Stimulated activated naive CD4-positive, alpha-beta T cell (primary cell): ENCODE results near the gene SPG11.
"Not testable (repeated sequence)": the region's sequence is repeated elsewhere in the genome, so short reads cannot be mapped to it uniquely, and the experiment has no call there.

Experiments
- DNase-seq, 6 experiments: peaks; one replicate each; lab custom pipeline; 2025; lab: John Stamatoyannopoulos, UW

SPG11 gene

DNA sequence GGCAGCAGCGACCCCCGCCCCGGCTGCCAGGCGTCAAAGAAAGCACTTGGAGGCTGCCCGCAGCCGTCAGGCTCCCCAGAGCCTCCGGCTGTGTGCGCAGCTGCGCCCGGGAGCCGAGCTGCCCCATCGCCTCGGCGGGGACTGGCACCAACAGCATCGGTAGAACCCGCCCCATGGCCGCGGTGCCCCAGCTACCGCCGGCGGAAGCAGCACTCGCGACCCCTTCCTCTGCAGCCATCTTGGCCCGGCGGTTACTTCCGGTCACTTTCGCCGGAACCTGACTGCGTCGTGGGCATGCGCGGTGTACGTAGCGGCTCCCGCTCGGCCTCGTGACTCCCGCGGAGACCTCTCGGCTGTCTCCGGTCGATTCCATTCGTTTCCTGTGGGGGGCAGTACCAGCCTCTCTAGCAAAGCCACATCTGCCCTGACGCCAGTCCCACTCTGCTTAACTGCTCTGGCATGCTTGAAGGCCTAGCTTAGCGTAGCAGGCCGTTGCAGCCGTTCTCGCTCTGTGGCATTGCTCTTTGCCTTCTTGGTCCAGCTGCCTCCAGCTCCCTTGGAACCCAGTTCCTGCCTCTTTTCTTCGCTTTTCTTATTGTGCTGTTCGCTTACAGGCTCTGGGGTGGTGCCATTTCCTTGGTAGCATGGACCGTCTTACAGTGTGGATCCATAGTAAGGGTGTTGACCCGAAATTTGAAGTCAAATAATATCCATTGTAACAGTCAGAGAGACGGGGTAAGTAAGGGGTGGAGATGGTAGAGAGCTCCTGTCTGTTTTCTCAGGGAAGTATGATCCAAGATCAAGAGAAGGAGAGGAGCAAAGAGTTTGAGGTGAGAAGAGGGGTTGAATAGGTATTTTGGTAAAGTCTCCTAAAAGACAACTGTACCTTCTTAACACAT, at the start of gene SPG11:
Gene SPG11, minus strand, starts transcription at position 253 of the 899 bp plus-strand sequence. Its CDS starts 15 bp downstream, at position 238.
- DNase-seq, result peak; percentile 84 to 94 (median 92)

DNA sequence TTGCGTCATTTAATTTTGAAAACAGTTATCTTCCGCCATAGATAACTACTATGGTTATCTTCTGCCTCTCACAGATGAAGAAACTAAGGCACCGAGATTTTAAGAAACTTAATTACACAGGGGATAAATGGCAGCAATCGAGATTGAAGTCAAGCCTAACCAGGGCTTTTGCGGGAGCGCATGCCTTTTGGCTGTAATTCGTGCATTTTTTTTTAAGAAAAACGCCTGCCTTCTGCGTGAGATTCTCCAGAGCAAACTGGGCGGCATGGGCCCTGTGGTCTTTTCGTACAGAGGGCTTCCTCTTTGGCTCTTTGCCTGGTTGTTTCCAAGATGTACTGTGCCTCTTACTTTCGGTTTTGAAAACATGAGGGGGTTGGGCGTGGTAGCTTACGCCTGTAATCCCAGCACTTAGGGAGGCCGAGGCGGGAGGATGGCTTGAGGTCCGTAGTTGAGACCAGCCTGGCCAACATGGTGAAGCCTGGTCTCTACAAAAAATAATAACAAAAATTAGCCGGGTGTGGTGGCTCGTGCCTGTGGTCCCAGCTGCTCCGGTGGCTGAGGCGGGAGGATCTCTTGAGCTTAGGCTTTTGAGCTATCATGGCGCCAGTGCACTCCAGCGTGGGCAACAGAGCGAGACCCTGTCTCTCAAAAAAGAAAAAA, 49.0 kb upstream of the SPG11 start:
- DNase-seq, result peak; percentile 57 to 82 (median 72)

DNA sequence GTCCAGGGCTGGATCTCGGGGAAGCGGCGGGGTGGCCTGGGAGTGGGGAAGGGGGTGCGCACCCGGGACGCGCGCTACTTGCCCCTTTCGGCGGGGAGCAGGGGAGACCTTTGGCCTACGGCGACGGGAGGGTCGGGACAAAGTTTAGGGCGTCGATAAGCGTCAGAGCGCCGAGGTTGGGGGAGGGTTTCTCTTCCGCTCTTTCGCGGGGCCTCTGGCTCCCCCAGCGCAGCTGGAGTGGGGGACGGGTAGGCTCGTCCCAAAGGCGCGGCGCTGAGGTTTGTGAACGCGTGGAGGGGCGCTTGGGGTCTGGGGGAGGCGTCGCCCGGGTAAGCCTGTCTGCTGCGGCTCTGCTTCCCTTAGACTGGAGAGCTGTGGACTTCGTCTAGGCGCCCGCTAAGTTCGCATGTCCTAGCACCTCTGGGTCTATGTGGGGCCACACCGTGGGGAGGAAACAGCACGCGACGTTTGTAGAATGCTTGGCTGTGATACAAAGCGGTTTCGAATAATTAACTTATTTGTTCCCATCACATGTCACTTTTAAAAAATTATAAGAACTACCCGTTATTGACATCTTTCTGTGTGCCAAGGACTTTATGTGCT, 48.4 kb upstream of the SPG11 start:
- peak; percentile 58 to 89 (median 72) for DNase-seq

DNA sequence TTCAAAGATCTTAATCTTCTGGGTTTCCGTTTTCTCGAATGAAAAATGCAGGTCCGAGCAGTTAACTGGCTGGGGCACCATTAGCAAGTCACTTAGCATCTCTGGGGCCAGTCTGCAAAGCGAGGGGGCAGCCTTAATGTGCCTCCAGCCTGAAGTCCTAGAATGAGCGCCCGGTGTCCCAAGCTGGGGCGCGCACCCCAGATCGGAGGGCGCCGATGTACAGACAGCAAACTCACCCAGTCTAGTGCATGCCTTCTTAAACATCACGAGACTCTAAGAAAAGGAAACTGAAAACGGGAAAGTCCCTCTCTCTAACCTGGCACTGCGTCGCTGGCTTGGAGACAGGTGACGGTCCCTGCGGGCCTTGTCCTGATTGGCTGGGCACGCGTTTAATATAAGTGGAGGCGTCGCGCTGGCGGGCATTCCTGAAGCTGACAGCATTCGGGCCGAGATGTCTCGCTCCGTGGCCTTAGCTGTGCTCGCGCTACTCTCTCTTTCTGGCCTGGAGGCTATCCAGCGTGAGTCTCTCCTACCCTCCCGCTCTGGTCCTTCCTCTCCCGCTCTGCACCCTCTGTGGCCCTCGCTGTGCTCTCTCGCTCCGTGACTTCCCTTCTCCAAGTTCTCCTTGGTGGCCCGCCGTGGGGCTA, 47.8 kb upstream of the SPG11 start, which contains the start of the genes B2M and PATL2:
Gene B2M, plus strand, starts transcription at position 422 of the 647 bp plus-strand sequence. Its CDS starts 30 bp downstream, at position 452.
Gene PATL2, minus strand, starts transcription at position 228 of the 647 bp plus-strand sequence. CDS start 34,833 bp downstream, outside the sequence.
- peak; percentile 94 to 97 (median 97) for DNase-seq

DNA sequence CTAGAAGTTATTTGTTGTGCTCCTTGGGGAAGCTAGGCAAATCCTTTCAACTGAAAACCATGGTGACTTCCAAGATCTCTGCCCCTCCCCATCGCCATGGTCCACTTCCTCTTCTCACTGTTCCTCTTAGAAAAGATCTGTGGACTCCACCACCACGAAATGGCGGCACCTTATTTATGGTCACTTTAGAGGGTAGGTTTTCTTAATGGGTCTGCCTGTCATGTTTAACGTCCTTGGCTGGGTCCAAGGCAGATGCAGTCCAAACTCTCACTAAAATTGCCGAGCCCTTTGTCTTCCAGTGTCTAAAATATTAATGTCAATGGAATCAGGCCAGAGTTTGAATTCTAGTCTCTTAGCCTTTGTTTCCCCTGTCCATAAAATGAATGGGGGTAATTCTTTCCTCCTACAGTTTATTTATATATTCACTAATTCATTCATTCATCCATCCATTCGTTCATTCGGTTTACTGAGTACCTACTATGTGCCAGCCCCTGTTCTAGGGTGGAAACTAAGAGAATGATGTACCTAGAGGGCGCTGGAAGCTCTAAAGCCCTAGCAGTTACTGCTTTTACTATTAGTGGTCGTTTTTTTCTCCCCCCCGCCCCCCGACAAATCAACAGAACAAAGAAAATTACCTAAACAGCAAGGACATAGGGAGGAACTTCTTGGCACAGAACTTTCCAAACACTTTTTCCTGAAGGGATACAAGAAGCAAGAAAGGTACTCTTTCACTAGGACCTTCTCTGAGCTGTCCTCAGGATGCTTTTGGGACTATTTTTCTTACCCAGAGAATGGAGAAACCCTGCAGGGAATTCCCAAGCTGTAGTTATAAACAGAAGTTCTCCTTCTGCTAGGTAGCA, 47.0 kb upstream of the SPG11 start:
- DNase-seq, result peak; percentile 8 to 79 (median 45)

DNA sequence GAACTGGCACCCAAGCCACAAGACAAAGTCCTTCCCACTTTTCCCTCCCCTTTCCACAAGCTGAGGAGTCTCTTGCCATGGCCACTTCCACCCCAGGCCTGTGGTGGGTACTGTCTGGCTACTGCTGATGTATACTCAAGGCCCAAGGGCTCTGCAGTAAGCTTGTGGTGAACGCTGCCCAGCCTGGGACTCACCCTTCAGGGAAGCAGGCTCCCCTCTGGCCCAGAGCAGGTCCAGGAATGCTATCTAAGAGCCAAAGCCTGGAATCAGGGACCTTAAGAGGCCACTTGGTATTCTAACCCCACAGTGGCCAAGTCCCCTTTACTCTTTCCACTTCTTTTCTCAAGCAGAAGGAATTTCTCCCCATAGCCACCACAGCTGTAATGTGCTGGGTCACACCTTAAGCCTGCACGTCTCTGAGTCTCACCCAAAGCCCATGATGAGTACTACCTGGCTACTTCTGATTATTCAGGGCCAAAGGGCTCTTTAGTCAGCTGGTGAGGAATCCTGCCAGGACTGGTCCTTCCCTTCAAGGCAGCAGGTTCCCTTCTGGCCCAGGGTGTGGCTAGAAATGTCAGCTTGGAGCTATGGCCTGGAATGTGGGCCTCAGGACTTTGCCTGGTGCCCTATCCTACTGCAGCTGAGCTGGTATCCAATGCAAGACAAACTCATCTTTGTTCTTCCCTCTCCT, 43.6 kb upstream of the SPG11 start:
- DNase-seq, result no peak

GRCh38 chr15:44706401-44706800, 42.9 kb upstream of the SPG11 start:
- no peak for DNase-seq

- no peak for DNase-seq
Observed at GRCh38 chr15:44705986-44706385, 42.5 kb upstream of the SPG11 start.

GRCh38 chr15:44700676-44701075, 37.2 kb upstream of the SPG11 start:
- not testable (repeated sequence) for DNase-seq

GRCh38 chr15:44698641-44699040, 35.2 kb upstream of the SPG11 start:
- no peak for DNase-seq

GRCh38 chr15:44697014-44697413, 33.6 kb upstream of the SPG11 start:
- DNase-seq, result no peak

DNA sequence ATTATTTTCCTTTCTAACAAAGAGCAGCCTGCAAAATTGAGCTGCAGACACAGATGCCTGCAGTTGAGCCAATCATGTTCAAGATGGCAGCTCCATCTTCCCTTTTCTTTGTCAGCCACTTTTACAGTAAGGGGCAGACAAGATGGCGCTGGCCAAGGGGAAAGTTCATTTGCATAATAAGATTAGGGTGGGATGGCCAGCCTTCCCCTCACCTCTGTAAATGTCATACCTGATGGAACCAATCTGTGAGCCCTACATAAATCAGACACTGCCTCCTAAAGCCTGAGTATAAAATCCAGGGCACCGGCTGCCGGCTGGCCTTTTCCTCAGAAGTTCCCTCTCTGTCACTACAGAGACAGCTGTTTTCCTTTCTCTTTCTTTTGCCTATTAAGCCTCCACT, 31.8 kb upstream of the SPG11 start:
- no peak for DNase-seq

GRCh38 chr15:44694416-44694815, 31.0 kb upstream of the SPG11 start:
- no peak for DNase-seq

DNA sequence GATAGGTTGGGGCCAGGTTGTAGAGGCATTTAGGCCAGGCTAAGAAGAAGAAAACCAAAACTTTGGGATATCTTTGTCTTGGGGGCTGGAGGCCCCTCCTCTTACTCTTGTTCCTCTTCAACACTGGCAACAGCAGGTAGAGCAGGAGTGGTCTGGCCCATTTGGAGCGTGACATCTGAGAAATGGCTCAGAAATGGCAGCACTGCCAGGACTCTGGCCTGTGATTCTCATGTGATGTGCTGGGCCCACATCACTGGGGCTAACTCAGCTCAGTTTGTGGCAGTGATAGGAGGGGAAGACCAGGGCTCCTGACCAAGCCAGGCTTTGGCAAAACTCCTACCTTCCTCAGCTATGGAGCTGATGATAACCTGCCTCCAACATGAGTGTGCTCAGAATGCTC, 29.2 kb upstream of the SPG11 start:
- DNase-seq, result no peak

GRCh38 chr15:44690245-44690644, 26.8 kb upstream of the SPG11 start:
- DNase-seq, result peak in 2 of 6 experiments; percentile 16 to 27

DNA sequence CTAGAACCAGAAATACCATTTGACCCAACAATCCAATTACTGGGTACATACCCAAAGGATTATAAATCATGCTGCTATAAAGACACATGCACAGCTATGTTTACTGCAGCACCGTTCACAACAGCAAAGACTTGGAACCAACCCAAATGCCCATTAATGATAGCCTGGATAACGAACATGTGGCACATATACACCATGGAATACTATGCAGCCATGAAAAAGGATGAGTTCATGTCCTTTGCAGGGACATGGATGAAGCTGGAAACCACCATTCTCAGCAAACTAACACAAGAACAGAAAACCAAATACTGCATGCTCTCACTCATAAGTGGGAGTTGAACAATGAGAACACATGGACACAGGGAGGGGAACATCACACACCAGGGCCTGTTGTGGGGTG, 25.9 kb upstream of the SPG11 start:
- DNase-seq, result not testable (repeated sequence)

- DNase-seq, result peak; percentile 28 to 85 (median 74)
Observed at GRCh38 chr15:44682809-44683682, 19.6 kb upstream of the SPG11 start.

- no peak for DNase-seq
Observed at GRCh38 chr15:44682211-44682610, 18.7 kb upstream of the SPG11 start.

- no peak for DNase-seq
Observed at GRCh38 chr15:44676676-44677075, 13.2 kb upstream of the SPG11 start.
